Measurements from ENCODE around the gene CD52. TPM values are rescaled to one million over a fixed set of nuclear protein-coding genes. Genes with fewer than 3 reads are reported as not detected.
A peak's percentile ranks its signal among the peaks of the same experiment; 100 is the strongest.
"Not testable (repeated sequence)": the region's sequence is repeated elsewhere in the genome, so short reads cannot be mapped to it uniquely, and the experiment has no call there.

The CD52 gene
- total RNA-seq, 6 experiments from 2014 or later: 2.8 to 17.6 (median 8.5) TPM

DNA sequence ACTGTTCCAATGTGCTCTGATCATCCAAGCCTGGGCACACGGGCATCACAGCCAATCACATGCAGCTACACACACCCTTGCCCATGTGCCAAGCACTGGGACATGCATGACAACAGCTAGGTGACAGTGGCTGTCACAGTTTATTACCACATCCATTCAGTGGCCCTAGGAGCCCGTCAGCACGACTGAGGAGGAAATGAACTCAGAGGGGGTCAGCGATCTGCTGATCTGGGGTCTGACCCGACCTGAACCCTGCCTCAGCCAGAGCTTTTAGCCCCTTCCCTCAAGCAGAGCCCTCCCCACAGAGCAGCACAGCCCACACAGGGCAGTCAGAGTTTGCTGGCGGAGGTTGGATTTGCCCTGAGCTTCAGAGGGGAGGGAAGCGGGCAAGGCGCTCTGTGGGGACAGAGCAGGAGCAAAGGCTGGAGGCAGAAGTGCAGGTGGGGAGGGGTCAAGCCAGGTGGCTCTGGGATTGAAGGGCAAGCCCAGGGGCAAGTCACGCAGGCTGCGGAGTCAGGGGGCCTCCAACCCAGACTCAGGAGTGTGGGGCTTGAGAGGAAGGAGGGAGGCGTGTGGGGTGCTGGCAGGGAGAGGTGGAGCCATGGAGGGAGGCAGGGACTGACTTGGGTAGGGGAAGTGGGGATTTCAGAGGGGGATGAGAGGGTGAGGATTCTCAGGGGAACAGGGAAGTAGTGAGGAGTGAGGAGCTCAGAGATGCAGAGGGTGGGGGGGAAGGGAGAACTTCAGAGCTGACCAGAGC, 27.5 kb upstream of the CD52 start:
- 80% methylated on average over 7 of the region's 11 CpGs for WGBS (ENCODE audit: insufficient coverage, low coverage, low lambda C conversion rate, missing lambda C conversion rate)
- Histone ChIP-seq H3K9me3 (no peaks in the 10 kb centered on the region), H3K4me1 (peaks cover 0 to 3% (median 0%) of the 10 kb centered on the region in 4 donors), H3K4me3 (no peak overlapping the region), H3K36me3 (no peaks in the 10 kb centered on the region), H3K27me3 (no peaks in the 10 kb centered on the region), H3K27ac (peak overlapping the region; percentile 15 to 53 (median 20))
- DNase-seq (no peak), ATAC-seq (peak; percentile 5 to 45 (median 26))
- TF ChIP-seq, protein P1, sequence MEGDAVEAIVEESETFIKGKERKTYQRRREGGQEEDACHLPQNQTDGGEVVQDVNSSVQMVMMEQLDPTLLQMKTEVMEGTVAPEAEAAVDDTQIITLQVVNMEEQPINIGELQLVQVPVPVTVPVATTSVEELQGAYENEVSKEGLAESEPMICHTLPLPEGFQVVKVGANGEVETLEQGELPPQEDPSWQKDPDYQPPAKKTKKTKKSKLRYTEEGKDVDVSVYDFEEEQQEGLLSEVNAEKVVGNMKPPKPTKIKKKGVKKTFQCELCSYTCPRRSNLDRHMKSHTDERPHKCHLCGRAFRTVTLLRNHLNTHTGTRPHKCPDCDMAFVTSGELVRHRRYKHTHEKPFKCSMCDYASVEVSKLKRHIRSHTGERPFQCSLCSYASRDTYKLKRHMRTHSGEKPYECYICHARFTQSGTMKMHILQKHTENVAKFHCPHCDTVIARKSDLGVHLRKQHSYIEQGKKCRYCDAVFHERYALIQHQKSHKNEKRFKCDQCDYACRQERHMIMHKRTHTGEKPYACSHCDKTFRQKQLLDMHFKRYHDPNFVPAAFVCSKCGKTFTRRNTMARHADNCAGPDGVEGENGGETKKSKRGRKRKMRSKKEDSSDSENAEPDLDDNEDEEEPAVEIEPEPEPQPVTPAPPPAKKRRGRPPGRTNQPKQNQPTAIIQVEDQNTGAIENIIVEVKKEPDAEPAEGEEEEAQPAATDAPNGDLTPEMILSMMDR (IDR thresholded peaks at IDR 0.05): no peak
- intact Hi-C loops (cut with DNase I): loop anchor here in 1 of 2 donors (10.0 kb wide), 1 partner anchor 74 kb away; no protein-coding TSS in a partner anchor

DNA sequence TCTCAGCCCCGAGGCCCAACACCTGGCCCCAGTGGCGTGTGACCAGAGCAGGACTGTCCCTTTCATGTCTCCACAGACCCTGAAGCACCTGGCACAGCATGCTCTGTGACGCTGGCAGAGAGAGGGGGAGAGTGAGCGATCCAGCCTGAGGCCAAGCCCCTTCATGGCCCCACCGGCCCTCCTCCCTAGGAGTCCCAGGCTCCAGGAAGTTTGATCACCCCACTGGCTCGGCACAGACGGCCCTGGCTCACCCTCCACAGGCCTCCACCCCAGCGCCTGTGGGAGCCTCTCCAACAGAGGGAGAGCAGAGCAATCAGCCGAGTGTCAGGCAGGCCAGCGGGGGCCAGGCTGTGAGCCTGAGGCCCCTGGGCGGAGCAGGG, 26.9 kb upstream of the CD52 start:
- DNase-seq: no peak
- no peak for ATAC-seq
- Histone ChIP-seq H3K27me3 (no peaks in the 10 kb centered on the region), H3K27ac (peak overlapping the region in 2 of 3 donors; percentile 20 to 53), H3K4me3 (no peak overlapping the region), H3K9me3 (no peaks in the 10 kb centered on the region), H3K4me1 (peaks cover 0 to 3% (median 0%) of the 10 kb centered on the region in 4 donors), H3K36me3 (no peaks in the 10 kb centered on the region)
- WGBS (ENCODE audit: insufficient coverage, low coverage, low lambda C conversion rate, missing lambda C conversion rate): no CpG with 5 or more reads among the region's 11 CpGs
- no peak for TF ChIP-seq POLR2A (IDR thresholded peaks at IDR 0.05)
- TF ChIP-seq, protein P1 (IDR thresholded peaks at IDR 0.05): no peak
- intact Hi-C loops (cut with DNase I): loop anchor here in 1 of 2 donors (10.0 kb wide), 1 partner anchor 74 kb away; no protein-coding TSS in a partner anchor

DNA sequence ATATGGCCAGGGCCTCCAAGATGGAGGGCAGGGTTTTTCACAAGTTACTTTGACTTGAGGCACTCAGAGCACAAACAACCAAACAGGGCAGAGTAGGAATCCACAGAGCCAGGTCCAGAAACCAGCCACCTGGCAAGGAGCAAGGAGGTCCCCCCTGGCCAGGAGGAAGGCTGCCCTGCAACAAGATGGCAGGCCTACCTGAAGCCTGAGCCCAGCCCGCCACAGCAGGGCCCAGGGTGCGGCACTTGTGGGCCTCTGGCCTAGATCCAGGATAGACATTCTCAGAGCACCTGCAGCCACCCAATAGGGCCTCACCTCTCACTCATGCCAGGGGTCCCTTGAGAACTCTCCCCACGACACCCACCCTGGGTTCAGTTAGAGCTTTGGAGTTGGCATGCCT, 26.3 kb upstream of the CD52 start:
- ATAC-seq (no peak), DNase-seq (no peak)
- no peaks in the 10 kb centered on the region for H3K36me3 ChIP-seq
- peaks cover 0 to under 1% (median 0%) of the 10 kb centered on the region in 4 donors for H3K4me1 ChIP-seq
- intact Hi-C loops (cut with DNase I): loop anchor here in 1 of 2 donors (10.0 kb wide), 1 partner anchor 73 kb away; no protein-coding TSS in a partner anchor
- no CpG with 5 or more reads among the region's 3 CpGs for WGBS (ENCODE audit: insufficient coverage, low coverage, low lambda C conversion rate, missing lambda C conversion rate)
- H3K4me3 ChIP-seq: no peak overlapping the region
- no peaks in the 10 kb centered on the region for H3K27me3 ChIP-seq
- peak overlapping the region in 1 of 3 donors; percentile 20 for H3K27ac ChIP-seq
- TF ChIP-seq, protein P1 (IDR thresholded peaks at IDR 0.05): no peak
- no peak for TF ChIP-seq POLR2A (IDR thresholded peaks at IDR 0.05)
- H3K9me3 ChIP-seq: no peaks in the 10 kb centered on the region

DNA sequence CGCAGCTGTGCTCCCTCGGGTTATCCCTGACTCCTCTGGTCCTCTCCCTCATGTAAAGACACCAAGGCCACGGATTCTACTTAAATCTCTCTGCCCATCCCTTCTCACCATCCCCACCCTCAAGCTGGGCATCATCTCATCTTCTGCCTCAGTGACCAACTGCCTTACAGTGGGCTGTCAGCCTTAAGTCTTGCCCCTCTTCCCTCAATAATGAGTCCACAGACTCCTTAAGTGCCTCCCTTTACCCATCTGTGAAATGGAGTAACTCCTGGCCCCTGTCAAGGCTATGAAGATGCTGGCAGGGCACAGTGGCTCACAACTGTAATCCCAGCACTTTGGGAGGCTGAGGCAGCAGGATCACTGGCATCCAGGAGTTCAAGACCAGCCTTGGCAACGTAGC, 25.8 kb upstream of the CD52 start:
- WGBS (ENCODE audit: insufficient coverage, low coverage, low lambda C conversion rate, missing lambda C conversion rate): 100% methylated on average over 2 of the region's 4 CpGs
- intact Hi-C loops (cut with DNase I): loop anchor here in 1 of 2 donors (10.0 kb wide), 1 partner anchor 73 kb away; no protein-coding TSS in a partner anchor

DNA sequence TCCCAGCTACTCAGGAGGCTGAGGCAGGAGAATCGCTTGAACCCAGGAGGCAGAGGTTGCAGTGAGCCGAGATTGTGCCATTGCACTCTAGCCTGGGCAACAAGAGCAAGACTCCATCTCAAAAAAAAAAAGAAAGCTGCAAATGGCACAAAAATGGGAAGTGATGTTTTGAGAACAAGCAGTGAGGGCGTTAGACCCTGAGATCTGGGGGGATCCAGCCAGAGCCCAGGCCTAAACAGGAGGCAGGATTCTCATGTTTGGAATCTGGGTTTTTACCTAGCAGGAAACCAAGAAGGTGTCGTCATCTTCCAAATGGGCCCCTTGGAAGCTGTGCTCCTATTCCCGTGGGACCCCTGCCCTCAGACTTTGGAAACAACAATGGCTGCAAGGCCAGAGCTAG, 25.0 kb upstream of the CD52 start:
- H3K36me3 ChIP-seq, H3K4me3 ChIP-seq, H3K9me3 ChIP-seq, H3K27me3 ChIP-seq, DNase-seq, H3K27ac ChIP-seq, ATAC-seq, H3K4me1 ChIP-seq: not testable (repeated sequence)
- 88% methylated on average over 4 of the region's 5 CpGs for WGBS (ENCODE audit: insufficient coverage, low coverage, low lambda C conversion rate, missing lambda C conversion rate)
- intact Hi-C loops (cut with DNase I): loop anchor here in 1 of 2 donors (10.0 kb wide), 1 partner anchor 72 kb away; no protein-coding TSS in a partner anchor

More for the DNA sequence above, 25.8 kb upstream of the CD52 start:
- no peak for ATAC-seq
- H3K36me3 ChIP-seq: no peaks in the 10 kb centered on the region
- H3K4me1 ChIP-seq: no peaks in the 10 kb centered on the region
- H3K27ac ChIP-seq: no peak overlapping the region
- DNase-seq: no peak
- TF ChIP-seq, protein P1 (IDR thresholded peaks at IDR 0.05): no peak
- no peak for TF ChIP-seq POLR2A (IDR thresholded peaks at IDR 0.05)
- H3K27me3 ChIP-seq: no peaks in the 10 kb centered on the region
- H3K9me3 ChIP-seq: no peaks in the 10 kb centered on the region
- H3K4me3 ChIP-seq: no peak overlapping the region
